DOHH2 (cell line): ENCODE data around the gene AGBL1.

ENCODE experiments used
- H3F3A ChIP-seq: fragments of 200-600 bp; sonication (generic), shearing (Covaris generic); 2 replicates; pipeline ENCODE4 v1.6.0; 2016; ENCODE audit warnings: antibody characterized with exemption, mild to moderate bottlenecking; ENCODE audit not compliant: control insufficient read depth, insufficient read depth
- H3K27ac ChIP-seq: fragments of 200-600 bp; sonication (generic); 2 replicates; pipeline ENCODE4 v1.5.1; 2014; ENCODE audit warnings: low read depth, mild to moderate bottlenecking, low read length, moderate library complexity
- H3K27me3 ChIP-seq: fragments of 200-600 bp; sonication (generic); 2 replicates; pipeline ENCODE4 v1.6.1; 2014; ENCODE audit warnings: mild to moderate bottlenecking, low read length, mixed read lengths; ENCODE audit not compliant: control insufficient read depth
- H3K36me3 ChIP-seq: fragments of 200-600 bp; sonication (generic); 2 replicates; pipeline ENCODE4 v1.6.1; 2014; ENCODE audit warnings: mild to moderate bottlenecking, low read length, moderate library complexity, mixed read lengths; ENCODE audit not compliant: control insufficient read depth
- H3K4me1 ChIP-seq: fragments of 200-600 bp; sonication (generic); 2 replicates; pipeline ENCODE4 v1.6.1; 2014; ENCODE audit warnings: mild to moderate bottlenecking, low read length, mixed read lengths; ENCODE audit not compliant: control insufficient read depth
- H3K4me2 ChIP-seq: fragments of 200-600 bp; sonication (generic); 2 replicates; pipeline ENCODE4 v1.6.0; 2014; ENCODE audit warnings: mild to moderate bottlenecking, low read length, moderate library complexity
- H3K4me3 ChIP-seq: fragments of 200-600 bp; sonication (generic); 2 replicates; pipeline ENCODE4 v1.5.1; 2014; ENCODE audit warnings: mild to moderate bottlenecking, low read length, mixed read lengths
- H3K79me2 ChIP-seq: fragments of 200-600 bp; sonication (generic); 2 replicates; pipeline ENCODE4 v1.6.1; 2014; ENCODE audit warnings: mild to moderate bottlenecking, low read length, mixed read lengths; ENCODE audit not compliant: control insufficient read depth
- H3K9me2 ChIP-seq: fragments of 200-600 bp; sonication (generic); replicated peaks from 2 replicates; pipeline ENCODE4 v1.6.1; 2014; ENCODE audit warnings: mild to moderate bottlenecking, low read length, mixed read lengths; ENCODE audit not compliant: control insufficient read depth
- H3K9me3 ChIP-seq: fragments of 200-600 bp; sonication (generic); 2 replicates; pipeline ENCODE4 v1.6.1; 2014; ENCODE audit warnings: antibody characterized with exemption, low read length, mixed read lengths; ENCODE audit not compliant: control insufficient read depth, insufficient read depth
- H4K20me1 ChIP-seq: fragments of 200-600 bp; sonication (generic); 2 replicates; pipeline ENCODE4 v1.6.0; 2014; ENCODE audit warnings: low read depth, mild to moderate bottlenecking, antibody characterized with exemption, low read length, moderate library complexity; ENCODE audit not compliant: control insufficient read depth, insufficient read depth
- CTCF ChIP-seq: fragments of 200-600 bp; sonication (generic); IDR thresholded peaks from one replicate; pipeline ENCODE4 v1.5.1; 2014; ENCODE audit warnings: antibody characterized with exemption, mild to moderate bottlenecking, low read depth, low read length; ENCODE audit not compliant: poor library complexity, severe bottlenecking
- EZH2phosphoT487 ChIP-seq: fragments of 200-600 bp; sonication (generic); IDR thresholded peaks from 2 replicates; pipeline ENCODE4 v1.6.1; 2017; ENCODE audit warnings: borderline replicate concordance, mild to moderate bottlenecking, antibody characterized with exemption, low read length, moderate library complexity, mixed read lengths

The AGBL1 gene

GRCh38 chr15:86337071-86337470 is 257.4 kb downstream of the AGBL1 start:
- Histone ChIP-seq H4K20me1 (no peaks in the 10 kb centered on the region), H3K4me3 (no peak overlapping the region), H3K9me2 (no peaks in the 10 kb centered on the region), H3F3A (no peaks in the 10 kb centered on the region), H3K4me2 (no peak overlapping the region), H3K27me3 (no peaks in the 10 kb centered on the region), H3K36me3 (no peaks in the 10 kb centered on the region), H3K4me1 (no peaks in the 10 kb centered on the region), H3K27ac (no peak overlapping the region), H3K9me3 (no peaks in the 10 kb centered on the region), H3K79me2 (no peaks in the 10 kb centered on the region)
- TF ChIP-seq EZH2phosphoT487: no peak
- TF ChIP-seq CTCF: no peak

GRCh38 chr15:86347245-86347644 is 267.6 kb downstream of the AGBL1 start:
- H4K20me1 ChIP-seq: no peaks in the 10 kb centered on the region
- no peaks in the 10 kb centered on the region for H3K36me3 ChIP-seq
- H3K9me3 ChIP-seq: no peaks in the 10 kb centered on the region
- no peak overlapping the region for H3K4me2 ChIP-seq
- H3K4me1 ChIP-seq: no peaks in the 10 kb centered on the region
- H3K79me2 ChIP-seq: no peaks in the 10 kb centered on the region
- H3K4me3 ChIP-seq: no peak overlapping the region
- TF ChIP-seq CTCF (no peak), EZH2phosphoT487 (no peak)
- H3K27me3 ChIP-seq: no peaks in the 10 kb centered on the region
- H3K9me2 ChIP-seq: no peaks in the 10 kb centered on the region
- no peak overlapping the region for H3K27ac ChIP-seq
- H3F3A ChIP-seq: no peaks in the 10 kb centered on the region

- Histone ChIP-seq H3K9me3 (no peaks in the 10 kb centered on the region), H4K20me1 (no peaks in the 10 kb centered on the region), H3K4me1 (no peaks in the 10 kb centered on the region), H3F3A (no peaks in the 10 kb centered on the region), H3K27me3 (no peaks in the 10 kb centered on the region), H3K79me2 (no peaks in the 10 kb centered on the region), H3K36me3 (no peaks in the 10 kb centered on the region), H3K4me3 (no peak overlapping the region), H3K27ac (no peak overlapping the region), H3K4me2 (no peak overlapping the region), H3K9me2 (no peaks in the 10 kb centered on the region)
- no peak for TF ChIP-seq EZH2phosphoT487
- TF ChIP-seq CTCF: no peak
Observed at GRCh38 chr15:86349565-86349964, 269.9 kb downstream of the AGBL1 start.

GRCh38 chr15:86353213-86353612 is 273.5 kb downstream of the AGBL1 start:
- no peaks in the 10 kb centered on the region for H3K36me3 ChIP-seq
- H4K20me1 ChIP-seq: no peaks in the 10 kb centered on the region
- no peak overlapping the region for H3K4me2 ChIP-seq
- H3K9me3 ChIP-seq: no peaks in the 10 kb centered on the region
- H3F3A ChIP-seq: no peaks in the 10 kb centered on the region
- H3K4me1 ChIP-seq: no peaks in the 10 kb centered on the region
- no peak overlapping the region for H3K27ac ChIP-seq
- H3K27me3 ChIP-seq: no peaks in the 10 kb centered on the region
- no peaks in the 10 kb centered on the region for H3K79me2 ChIP-seq
- no peaks in the 10 kb centered on the region for H3K9me2 ChIP-seq
- TF ChIP-seq EZH2phosphoT487: no peak
- no peak for TF ChIP-seq CTCF
- H3K4me3 ChIP-seq: no peak overlapping the region
